NCI-H2196 (cell line): ENCODE measurements around the gene RGS5.
"Not testable (repeated sequence)": the region's sequence is repeated elsewhere in the genome, so short reads cannot be mapped to it uniquely, and the experiment has no call there.

ENCODE experiments used
- DNase-seq: peaks from one replicate; lab custom pipeline; 2025; ENCODE audit not compliant: unreplicated experiment; lab: John Stamatoyannopoulos, UW

The RGS5 gene, protein sequence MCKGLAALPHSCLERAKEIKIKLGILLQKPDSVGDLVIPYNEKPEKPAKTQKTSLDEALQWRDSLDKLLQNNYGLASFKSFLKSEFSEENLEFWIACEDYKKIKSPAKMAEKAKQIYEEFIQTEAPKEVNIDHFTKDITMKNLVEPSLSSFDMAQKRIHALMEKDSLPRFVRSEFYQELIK

DNA sequence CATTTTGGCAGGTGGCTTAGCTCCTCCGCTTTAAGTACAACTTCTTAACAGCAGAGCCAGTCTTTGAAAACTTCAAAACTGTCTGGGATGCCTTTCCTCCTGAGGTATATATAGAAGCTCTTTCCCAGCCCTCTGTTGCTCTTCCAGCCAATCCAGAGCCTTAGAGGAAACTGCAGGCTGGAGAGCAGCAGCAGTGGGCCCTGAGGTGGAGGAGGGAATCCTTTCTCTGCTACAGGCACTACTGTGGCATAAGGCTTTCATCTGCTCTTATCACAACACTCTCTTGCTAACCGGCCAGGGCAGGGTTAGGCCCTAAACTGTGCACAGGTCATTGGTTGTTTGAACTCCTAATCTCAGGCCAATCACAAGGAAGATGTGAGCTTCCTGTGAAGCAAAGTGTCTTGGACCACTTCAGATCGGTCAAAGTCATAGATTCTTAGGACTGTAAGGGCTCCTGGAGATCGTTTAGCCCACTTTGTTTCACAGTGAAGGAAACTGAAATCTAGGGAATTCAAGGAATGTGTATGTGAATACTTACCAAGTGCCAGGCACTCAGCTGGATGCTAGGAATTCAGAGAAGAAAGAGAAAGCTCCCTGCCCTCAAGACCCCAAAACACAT, at the start of gene RGS5:
TSS of gene RGS5 (minus strand) at position 84 of the 619 bp plus-strand sequence. CDS start at position 3, 81 bp downstream.
- DNase-seq = no peak

- DNase-seq = no peak
Observed at GRCh38 chr1:163250382-163250974, 47.8 kb upstream of the RGS5 start.

GRCh38 chr1:163248064-163248463, 45.3 kb upstream of the RGS5 start:
- no peak for DNase-seq

GRCh38 chr1:163244648-163245047, 41.9 kb upstream of the RGS5 start:
- DNase-seq = not testable (repeated sequence)

- no peak for DNase-seq
Observed at GRCh38 chr1:163241746-163242145, 39.0 kb upstream of the RGS5 start.

- DNase-seq = no peak
Observed at GRCh38 chr1:163240705-163241104, 38.0 kb upstream of the RGS5 start.

GRCh38 chr1:163233643-163234042, 30.9 kb upstream of the RGS5 start:
- not testable (repeated sequence) for DNase-seq

GRCh38 chr1:163231385-163231784, 28.7 kb upstream of the RGS5 start:
- DNase-seq = no peak

DNA sequence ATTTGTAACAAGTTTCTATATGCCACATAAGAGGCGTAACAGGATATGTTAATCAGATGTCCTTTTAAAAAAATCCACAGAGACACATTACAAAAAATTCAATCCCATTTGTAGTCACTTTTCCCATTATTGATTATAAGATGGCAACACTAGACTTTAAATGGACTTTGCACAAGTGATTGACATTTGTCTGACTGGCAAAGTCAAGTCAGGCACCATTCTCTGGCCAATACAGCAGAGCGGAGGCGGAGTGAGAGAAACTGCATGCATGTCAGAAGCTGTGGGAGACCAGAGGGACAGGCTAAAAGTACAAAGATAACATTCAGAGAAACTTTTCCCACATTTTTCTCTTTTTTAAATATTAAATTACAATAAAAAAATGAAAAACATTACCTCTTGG, 28.1 kb upstream of the RGS5 start:
- no peak for DNase-seq

GRCh38 chr1:163228271-163228670, 25.6 kb upstream of the RGS5 start:
- DNase-seq = not testable (repeated sequence)

DNA sequence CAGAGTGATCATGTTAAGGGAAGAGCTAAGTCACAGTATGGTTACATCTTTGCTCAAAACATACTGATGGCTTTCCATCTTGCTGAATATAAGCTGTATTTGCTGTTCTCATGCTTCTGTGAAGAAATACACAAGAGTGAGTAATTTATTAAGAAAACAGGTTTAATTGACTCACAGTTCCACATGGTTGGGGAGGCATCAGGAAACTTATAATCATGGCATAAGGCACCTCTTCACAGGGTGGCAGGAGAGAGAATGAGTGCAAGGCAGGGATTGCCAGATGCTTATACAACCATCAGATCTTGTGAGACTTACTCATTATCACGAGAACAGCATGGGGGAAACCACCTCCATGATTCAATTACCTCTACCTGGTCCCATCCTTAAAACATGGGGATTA, 24.4 kb upstream of the RGS5 start:
- no peak for DNase-seq

DNA sequence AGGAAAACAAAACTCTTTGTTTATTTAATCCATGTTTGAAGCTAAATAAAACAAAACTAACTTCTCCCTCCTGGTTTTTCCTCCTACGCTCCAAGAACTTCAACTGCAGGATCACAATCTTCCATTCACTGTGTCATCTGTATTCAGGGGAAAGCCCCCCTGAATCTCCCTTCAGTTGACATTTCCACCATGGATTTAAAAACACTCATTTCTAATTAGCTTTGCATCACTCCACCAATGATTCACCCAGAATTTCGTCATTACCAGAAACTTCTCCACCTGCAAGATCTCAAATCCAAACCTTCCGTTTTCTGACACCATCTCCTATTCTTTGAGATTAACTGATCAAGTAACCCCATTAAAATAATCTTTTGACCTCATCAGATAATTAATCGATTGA, 10.9 kb upstream of the RGS5 start:
- no peak for DNase-seq

DNA sequence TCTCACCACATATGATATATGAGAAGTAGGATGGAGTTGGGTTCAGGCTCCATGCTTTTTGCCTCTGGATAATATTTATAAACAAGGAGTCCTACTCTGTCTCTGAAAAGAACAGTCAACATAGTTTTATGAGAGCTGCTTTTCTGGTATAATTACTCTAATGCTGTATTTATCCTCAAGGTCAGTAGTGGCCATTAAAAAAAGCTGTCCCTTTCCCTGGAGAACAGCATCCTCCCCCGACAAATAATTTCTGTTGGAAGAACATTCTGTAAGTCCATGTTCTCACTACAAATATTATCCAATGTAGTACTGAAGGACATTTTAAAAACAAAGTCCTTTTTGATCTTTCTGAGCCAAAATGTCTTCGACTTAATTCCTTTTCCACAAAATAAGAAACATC, 9.0 kb upstream of the RGS5 start:
- no peak for DNase-seq

DNA sequence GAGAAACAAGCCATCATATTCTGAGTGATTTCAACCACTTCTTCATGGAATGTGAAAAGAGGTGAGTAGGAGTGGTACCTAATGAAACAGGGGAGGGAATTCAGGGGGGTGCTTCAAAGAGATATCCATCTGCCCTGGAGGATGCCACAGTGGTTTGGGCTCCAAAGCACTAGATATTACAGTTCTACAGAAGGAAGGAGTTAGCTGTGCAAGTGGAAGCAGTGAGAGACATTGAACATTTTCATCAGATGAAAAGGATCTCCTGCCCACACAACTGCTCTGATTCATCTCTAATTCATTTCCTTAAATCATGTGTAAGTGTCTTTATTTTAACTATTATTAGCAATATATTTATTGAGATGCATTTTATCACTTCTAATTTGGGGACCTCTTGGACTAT, 2.8 kb upstream of the RGS5 start:
- no peak for DNase-seq

GRCh38 chr1:163203561-163203960, 845 bp upstream of the RGS5 start:
- DNase-seq = no peak

DNA sequence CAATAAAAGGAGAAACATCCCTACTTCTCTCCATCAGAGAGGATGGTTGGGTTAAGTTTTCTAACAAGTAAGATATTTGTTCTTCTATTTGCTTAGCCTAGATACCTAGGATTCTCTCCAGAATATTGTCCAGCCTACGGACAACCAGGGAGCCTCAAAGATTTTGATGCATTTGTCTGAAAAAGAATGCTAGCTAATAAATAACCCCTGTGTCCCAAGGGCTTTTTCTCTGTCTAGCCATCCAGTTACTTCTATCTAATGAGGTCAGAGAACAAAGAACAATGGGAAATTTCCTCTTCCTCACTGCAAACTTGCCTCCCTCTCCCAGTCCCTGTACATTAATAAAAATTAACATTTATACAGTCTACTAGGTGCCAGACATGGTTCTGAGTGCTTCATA, 810 bp downstream of the RGS5 start:
- no peak for DNase-seq

DNA sequence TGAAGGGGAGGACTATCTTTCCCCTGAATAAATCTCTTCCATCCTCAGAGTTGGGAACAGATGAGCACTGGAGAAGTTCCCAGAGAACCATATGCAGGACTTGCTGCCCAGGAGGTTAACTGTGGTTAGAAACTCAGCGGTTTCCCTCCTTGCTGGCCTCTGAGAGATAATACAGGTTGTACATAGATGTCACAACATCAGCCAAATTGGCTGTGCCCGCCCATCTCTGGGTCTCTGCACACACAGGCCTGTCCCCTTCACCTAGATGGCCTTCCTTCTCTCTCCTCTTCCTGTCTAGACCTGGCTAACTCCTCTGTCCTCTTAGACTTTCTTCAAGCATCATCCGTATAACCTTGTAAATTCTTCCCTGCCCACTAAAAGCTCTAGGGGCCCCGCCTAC, 5.7 kb downstream of the RGS5 start:
- DNase-seq = no peak

DNA sequence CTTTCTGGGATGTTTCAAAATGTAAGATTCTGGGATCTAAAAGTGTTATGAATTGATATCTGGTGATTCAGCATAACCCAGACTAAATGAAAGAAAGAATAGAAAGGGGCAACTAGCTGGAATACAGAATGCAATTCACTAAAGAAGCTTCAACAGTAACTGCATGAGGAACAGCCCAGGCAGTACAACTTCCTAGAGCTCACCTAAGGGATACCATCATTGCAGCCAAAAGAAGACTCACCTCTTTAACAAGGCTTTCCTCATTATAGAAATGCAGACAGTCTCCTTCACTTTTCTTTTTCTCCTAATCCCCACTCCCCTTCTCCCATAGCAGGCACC, 6.3 kb downstream of the RGS5 start:
- DNase-seq = no peak

DNA sequence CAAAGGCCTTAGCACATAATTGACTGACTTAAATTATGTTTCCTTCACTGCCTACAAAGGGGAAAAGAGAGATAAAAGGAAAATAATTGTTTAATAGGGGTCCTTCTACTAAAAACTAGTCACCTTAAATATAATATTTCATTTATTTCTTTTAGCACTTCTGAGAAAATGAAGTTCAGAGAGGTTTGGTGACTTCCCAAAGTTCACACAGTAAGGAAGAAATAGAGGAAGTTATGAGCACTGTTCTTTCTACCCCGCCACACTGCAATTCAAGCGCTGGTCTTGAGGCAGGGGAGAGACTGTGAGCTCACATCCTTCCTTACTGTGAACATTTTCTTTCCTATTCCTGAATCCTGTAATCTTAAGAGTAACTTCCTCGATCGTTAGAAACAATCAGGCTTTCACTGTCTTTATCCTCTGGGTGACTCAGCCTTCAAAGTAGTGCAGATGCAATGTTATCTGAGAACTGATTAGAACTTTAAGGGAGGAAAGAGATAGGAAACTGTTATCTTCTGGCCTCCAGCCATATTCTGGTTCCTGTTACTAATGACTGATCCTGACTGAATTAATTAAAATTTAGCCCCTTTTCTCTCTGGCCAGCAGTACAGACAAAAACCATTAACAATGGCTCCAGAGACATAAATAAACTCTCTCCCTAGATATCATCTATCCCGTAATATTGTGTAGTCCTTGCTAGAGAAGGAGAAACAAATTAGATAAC, 6.8 kb downstream of the RGS5 start:
- no peak for DNase-seq

DNA sequence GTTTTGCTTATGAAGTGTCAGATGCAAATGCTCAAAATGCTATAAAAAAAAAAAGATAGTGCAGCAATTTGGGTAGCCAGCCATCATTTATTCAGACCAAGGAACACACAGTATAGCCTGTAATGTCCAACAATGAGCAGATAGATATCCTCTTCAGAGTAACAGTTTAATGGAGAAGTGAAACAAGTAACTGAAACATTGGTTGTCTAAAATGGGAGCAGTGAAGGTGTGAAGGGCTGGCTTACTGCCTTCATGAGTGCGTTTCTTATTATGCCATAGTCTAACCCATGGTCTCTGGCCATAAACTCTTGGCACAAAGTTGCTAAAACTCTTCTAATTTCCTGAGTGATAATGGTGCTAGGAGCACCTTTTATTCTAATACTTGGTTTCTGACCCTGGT, 11.4 kb downstream of the RGS5 start:
- no peak for DNase-seq

- no peak for DNase-seq
Observed at GRCh38 chr1:163188947-163189346, 13.8 kb downstream of the RGS5 start.

DNA sequence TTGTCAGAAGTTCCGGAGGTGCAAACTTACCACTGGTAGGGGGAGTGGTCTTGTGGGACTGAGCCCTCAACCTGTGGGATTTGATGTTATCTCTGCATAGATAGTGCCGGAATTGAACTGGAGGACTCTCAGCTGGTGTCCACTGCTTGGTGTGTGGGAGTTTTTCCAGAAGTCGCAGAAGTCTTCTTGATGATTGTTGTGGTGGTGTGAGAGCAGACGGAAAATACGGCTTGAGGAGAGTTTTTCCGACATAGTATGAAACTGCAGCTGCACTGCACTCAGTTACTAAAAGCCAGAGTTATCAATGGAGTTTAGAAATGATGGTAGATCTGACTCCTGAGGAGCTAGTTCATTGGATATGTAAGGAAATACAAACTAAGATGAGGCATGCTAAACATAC, 14.9 kb downstream of the RGS5 start:
- DNase-seq = no peak
